GM20431 (cell line): ENCODE data around the gene RPL10.

Source experiments
- in situ Hi-C: fragments of 300-500 bp; cut with MseI, MboI; formaldehyde crosslinking; loops from one replicate; pipeline ENCODE4 v1.15.0; 2020; ENCODE audit warnings: low sequenced_read_pairs; ENCODE audit not compliant: unreplicated experiment

RPL10 gene

GRCh38 chrX:154443992-154444754, 46.0 kb downstream of the RPL10 start, which contains the start of gene FAM50A:
Gene FAM50A (plus strand): TSS chrX:154444141. CDS start chrX:154444236, 95 bp downstream.
- in situ Hi-C loops: no loop called here

GRCh38 chrX:154444755-154445246, 46.6 kb downstream of the RPL10 start:
- in situ Hi-C loops: no loop called here

DNA sequence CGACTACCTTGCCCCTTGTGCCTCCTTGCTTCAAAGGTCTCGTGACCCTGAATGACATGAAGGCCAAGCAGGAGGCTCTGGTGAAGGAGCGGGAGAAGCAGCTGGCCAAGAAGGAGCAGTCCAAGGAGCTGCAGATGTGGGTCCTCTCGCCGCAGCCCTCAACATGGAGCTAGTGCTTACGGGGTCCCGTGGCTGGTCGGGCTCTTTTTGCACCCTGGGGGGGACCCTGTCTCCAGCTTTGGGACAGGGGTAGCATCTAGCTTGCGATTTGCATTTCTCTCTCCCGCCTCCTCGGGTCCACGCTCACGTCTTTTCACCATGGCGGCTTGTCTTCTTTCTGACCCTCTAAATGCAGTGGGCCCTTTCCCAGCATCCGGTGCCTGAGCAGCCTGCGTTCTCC, 47.6 kb downstream of the RPL10 start:
- in situ Hi-C loops: no loop called here

GRCh38 chrX:154446430-154446829, 48.3 kb downstream of the RPL10 start:
- in situ Hi-C loops: no loop called here

- in situ Hi-C loops: no loop called here
Observed at GRCh38 chrX:154448484-154448883, 50.3 kb downstream of the RPL10 start.

DNA sequence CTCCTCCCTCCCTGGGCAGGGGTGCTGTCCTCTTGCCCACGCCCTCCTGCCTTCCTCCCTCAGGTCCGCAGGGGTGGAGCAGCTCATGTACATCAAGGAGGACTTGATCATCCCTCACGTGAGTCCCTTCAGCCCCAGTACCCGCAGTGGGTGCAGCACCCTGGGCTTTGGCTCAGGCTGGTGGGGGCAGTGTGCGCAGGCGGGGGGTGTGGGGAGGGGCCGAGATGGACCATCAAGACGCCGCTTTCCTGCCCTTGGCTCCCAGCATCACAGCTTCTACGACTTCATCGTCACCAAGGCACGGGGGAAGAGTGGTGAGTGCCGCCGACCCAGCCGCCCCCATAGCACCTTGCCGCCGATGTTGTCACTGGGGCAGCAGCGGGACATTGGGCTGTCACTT, 51.4 kb downstream of the RPL10 start:
- in situ Hi-C loops: no loop called here

DNA sequence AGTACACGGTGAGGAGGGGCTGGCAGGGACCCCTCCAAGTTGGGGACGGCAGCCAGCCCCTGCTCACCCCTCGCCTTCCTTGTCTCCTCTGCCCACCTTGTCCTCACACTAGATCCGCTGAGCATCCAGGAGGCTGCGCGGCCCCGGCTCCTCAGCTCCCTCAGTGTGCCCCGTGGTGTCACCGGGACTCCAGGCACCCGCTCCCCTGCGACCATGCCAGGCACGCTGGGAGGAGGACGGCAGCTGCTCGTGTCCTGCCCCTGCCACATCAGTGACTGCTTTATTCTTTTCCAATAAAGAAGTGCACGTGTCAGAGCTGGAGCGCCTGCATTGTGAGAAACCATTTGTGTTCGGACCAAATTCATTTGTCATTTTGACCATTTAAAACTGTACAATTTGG, 52.1 kb downstream of the RPL10 start:
- in situ Hi-C loops: no loop called here
